HG02610 (cell line): ENCODE results near the gene NFE2L1.
"Not testable (repeated sequence)": the region's sequence is repeated elsewhere in the genome, so short reads cannot be mapped to it uniquely, and the experiment has no call there.

Experiments used
- ATAC-seq: cut with Tn5 transposase; IDR thresholded peaks from one replicate; pipeline ENCODE4 v1.9.1; 2021; ENCODE audit warnings: mild to moderate bottlenecking, moderate library complexity; ENCODE audit not compliant: unreplicated experiment

The NFE2L1 gene

GRCh38 chr17:48066656-48067055 lies 18.5 kb downstream of the NFE2L1 start:
- no peak for ATAC-seq

- ATAC-seq = no peak
Observed at GRCh38 chr17:48067245-48067644, 19.1 kb downstream of the NFE2L1 start.

- not testable (repeated sequence) for ATAC-seq
Observed at GRCh38 chr17:48067808-48068207, 19.6 kb downstream of the NFE2L1 start.

- no peak for ATAC-seq
Observed at GRCh38 chr17:48068491-48068961, 20.4 kb downstream of the NFE2L1 start.

GRCh38 chr17:48070195-48070594 lies 22.0 kb downstream of the NFE2L1 start:
- ATAC-seq = no peak

- ATAC-seq = no peak
Observed at GRCh38 chr17:48071654-48072053, 23.5 kb downstream of the NFE2L1 start.

GRCh38 chr17:48072811-48073210 lies 24.7 kb downstream of the NFE2L1 start:
- not testable (repeated sequence) for ATAC-seq

GRCh38 chr17:48073566-48074094 lies 25.5 kb downstream of the NFE2L1 start:
- not testable (repeated sequence) for ATAC-seq

GRCh38 chr17:48074322-48075081 lies 26.3 kb downstream of the NFE2L1 start:
- no peak for ATAC-seq

GRCh38 chr17:48077152-48077551 lies 29.0 kb downstream of the NFE2L1 start:
- not testable (repeated sequence) for ATAC-seq

GRCh38 chr17:48081858-48082257 lies 33.7 kb downstream of the NFE2L1 start:
- ATAC-seq = no peak

- no peak for ATAC-seq
Observed at GRCh38 chr17:48084932-48085331, 36.8 kb downstream of the NFE2L1 start.

- no peak for ATAC-seq
Observed at GRCh38 chr17:48093341-48094045, 45.3 kb downstream of the NFE2L1 start.

- ATAC-seq = no peak
Observed at GRCh38 chr17:48095611-48096010, 47.5 kb downstream of the NFE2L1 start.

GRCh38 chr17:48100160-48100559 lies 52.0 kb downstream of the NFE2L1 start:
- no peak for ATAC-seq

- ATAC-seq = no peak
Observed at GRCh38 chr17:48100591-48101011, 52.4 kb downstream of the NFE2L1 start.

- ATAC-seq = peak; percentile 93
Observed at GRCh38 chr17:48101012-48101720, 53.0 kb downstream of the NFE2L1 start, which contains the start of gene CBX1. TSS of gene CBX1 (minus strand) at chr17:48101478. CDS start at chr17:48077004, 24,474 bp downstream.

- no peak for ATAC-seq
Observed at GRCh38 chr17:48102043-48102750, 54.0 kb downstream of the NFE2L1 start.

- no peak for ATAC-seq
Observed at GRCh38 chr17:48102798-48103715, 54.9 kb downstream of the NFE2L1 start.
